Sigmoid colon (tissue), 7 donors: ENCODE results near the gene PRRT4. TPM values are rescaled to one million over a fixed set of nuclear protein-coding genes. Genes with fewer than 3 reads are reported as not detected.
A peak's percentile ranks its signal among the peaks of the same experiment; 100 is the strongest.

Experiments used
- DNase-seq: peaks from one replicate; pipeline ENCODE4 v3.0.0-alpha.2; 2019
- H3K27ac ChIP-seq, 4 donors: fragments of 200-600 bp; sonication (generic); one replicate each; pipeline ENCODE4 v1.5.1; 2016 to 2019; ENCODE audit warnings: mild to moderate bottlenecking in 1 of 4
- H3K27me3 ChIP-seq, 3 donors: fragments of 200-600 bp; sonication (generic); one replicate each; pipeline ENCODE4 v1.5.1; 2019; ENCODE audit warnings: mild to moderate bottlenecking in 1 of 3
- H3K36me3 ChIP-seq, 4 donors: fragments of 200-600 bp; sonication (generic); one replicate each; pipeline ENCODE4 v1.5.1; 2016 to 2019
- H3K4me1 ChIP-seq, 4 donors: fragments of 200-600 bp; sonication (generic); one replicate each; pipeline ENCODE4 v1.5.1; 2017 to 2019
- H3K4me3 ChIP-seq, 4 donors: fragments of 200-600 bp; sonication (generic); one replicate each; pipeline ENCODE4 v1.5.1; 2017 to 2019; ENCODE audit warnings: mild to moderate bottlenecking in 2 of 4, moderate library complexity in 1 of 4
- H3K9me3 ChIP-seq, 4 donors: fragments of 200-600 bp in 3 of 4; sonication (generic) in 3 of 4; one replicate each; pipeline versions ENCODE4 v1.5.1 to v1.6.1; 2013 to 2019
- EP300 ChIP-seq, 4 donors: sonication (generic); formaldehyde crosslinking; IDR thresholded peaks; one replicate each; pipeline ENCODE4 v1.6.1; 2017; ENCODE audit warnings: antibody characterized with exemption in 4 of 4
- POLR2A ChIP-seq, 2 donors: fragments of 450-650 bp; IDR thresholded peaks; one replicate each; pipeline ENCODE4 v1.6.1; 2016; ENCODE audit warnings: antibody characterized with exemption in 2 of 2, mild to moderate bottlenecking in 2 of 2, moderate library complexity in 2 of 2
- POLR2AphosphoS5 ChIP-seq, 4 donors: sonication (generic); formaldehyde crosslinking; IDR thresholded peaks; one replicate each; pipeline ENCODE4 v1.6.1; 2017; ENCODE audit warnings: antibody characterized with exemption in 4 of 4
- WGBS, 2 donors: extraction: QIAGEN DNeasy Blood & Tissue Kit; methylation state at CpG; one replicate each; pipeline ENCODE4 v1.1.7; 2013; 5-methylcytosine and 5-hydroxymethylcytosine counted together
- intact Hi-C: fragments of 100-400 bp; cut with DNase I; formaldehyde crosslinking; loops from one replicate; pipeline ENCODE4 v1.15.1; 2023
- polyA plus RNA-seq, 3 donors: library from polyadenylated mRNA; stranded (reverse); fragments of 200-250 nt; gene quantifications; one replicate each; pipeline ENCODE4 v1.2.3, GENCODE V29; 2013
- total RNA-seq, 4 donors: library from RNA; depleted of rRNA; stranded (reverse); fragments of >200 nt; gene quantifications; one replicate each; pipeline ENCODE4 v1.1.0, GENCODE V29; 2016
- TF ChIP-seq, protein P1 (sequence below), 4 experiments: fragments of 450-650 bp in 3 of 4; fragments of 200-600 bp in 1 of 4; IDR thresholded peaks; one replicate each; pipeline ENCODE4 v1.5.1; 2016 to 2019; ENCODE audit warnings: antibody characterized with exemption in 4 of 4, mild to moderate bottlenecking in 3 of 4, moderate library complexity in 2 of 4
- donor health status: healthy with polysubstance abuse.
- donor health status: Bipolar disorder and iron deficiency.
- donor health status: healthy.

The PRRT4 gene
- total and polyA plus RNA-seq, 7 donors: 0.27 to 1.1 (median 0.83) TPM; not detected in 2

DNA sequence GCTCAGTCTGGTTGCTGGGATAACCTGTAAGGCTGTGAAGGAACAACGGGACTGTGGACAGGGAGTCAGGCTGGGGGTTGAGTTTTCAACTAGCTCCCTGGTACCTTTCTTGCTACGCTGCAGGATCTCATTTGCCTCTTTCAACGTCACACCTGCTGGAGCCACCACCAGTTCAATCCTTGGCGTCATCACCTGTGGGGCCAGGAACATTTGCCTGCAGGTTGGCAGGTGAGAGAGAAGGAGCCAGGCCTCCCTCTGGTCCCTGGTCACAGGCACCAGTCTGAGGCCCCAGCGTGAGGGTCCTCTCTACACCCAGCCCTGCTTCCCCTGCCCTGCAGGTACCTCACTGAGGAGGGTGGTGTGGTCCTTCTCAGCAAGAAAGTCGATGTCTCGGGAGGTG is 38.5 kb upstream of the PRRT4 start:
- H3K27ac ChIP-seq: no peak overlapping the region
- no peaks in the 10 kb centered on the region for H3K27me3 ChIP-seq
- WGBS, 2 donors: 95 to 97% methylated on average over 7 of the region's 7 CpGs
- no peak overlapping the region for H3K4me3 ChIP-seq
- H3K9me3 ChIP-seq: no peaks in the 10 kb centered on the region
- no peak for TF ChIP-seq POLR2AphosphoS5 (IDR thresholded peaks at IDR 0.05)
- DNase-seq: no peak
- peaks cover 18 to 77% (median 43%) of the 10 kb centered on the region in 4 donors for H3K36me3 ChIP-seq
- intact Hi-C loops: loop anchor here (2.0 kb wide), 1 partner anchor 59 kb away; no protein-coding TSS in a partner anchor
- H3K4me1 ChIP-seq: peaks cover 0 to 11% (median 9%) of the 10 kb centered on the region in 4 donors

DNA sequence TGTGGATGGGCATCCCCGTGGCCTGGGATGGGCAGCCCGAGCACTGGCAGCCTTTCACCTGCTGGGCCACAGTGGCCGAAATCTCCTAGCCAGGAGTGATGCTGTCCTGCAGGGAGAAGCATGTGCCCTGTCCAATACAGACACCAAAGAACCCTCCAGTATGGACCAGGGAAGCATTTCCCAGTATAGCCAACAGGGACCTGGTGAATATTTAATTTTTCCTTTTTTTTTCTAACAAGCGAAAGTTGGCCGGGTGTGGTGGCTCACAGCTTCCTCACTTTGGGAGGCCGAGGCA is 37.3 kb upstream of the PRRT4 start:
- no peak overlapping the region for H3K4me3 ChIP-seq
- TF ChIP-seq, protein P1, sequence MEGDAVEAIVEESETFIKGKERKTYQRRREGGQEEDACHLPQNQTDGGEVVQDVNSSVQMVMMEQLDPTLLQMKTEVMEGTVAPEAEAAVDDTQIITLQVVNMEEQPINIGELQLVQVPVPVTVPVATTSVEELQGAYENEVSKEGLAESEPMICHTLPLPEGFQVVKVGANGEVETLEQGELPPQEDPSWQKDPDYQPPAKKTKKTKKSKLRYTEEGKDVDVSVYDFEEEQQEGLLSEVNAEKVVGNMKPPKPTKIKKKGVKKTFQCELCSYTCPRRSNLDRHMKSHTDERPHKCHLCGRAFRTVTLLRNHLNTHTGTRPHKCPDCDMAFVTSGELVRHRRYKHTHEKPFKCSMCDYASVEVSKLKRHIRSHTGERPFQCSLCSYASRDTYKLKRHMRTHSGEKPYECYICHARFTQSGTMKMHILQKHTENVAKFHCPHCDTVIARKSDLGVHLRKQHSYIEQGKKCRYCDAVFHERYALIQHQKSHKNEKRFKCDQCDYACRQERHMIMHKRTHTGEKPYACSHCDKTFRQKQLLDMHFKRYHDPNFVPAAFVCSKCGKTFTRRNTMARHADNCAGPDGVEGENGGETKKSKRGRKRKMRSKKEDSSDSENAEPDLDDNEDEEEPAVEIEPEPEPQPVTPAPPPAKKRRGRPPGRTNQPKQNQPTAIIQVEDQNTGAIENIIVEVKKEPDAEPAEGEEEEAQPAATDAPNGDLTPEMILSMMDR (IDR thresholded peaks at IDR 0.05): peak in 1 of 4 experiments; percentile 29
- no peak for TF ChIP-seq EP300 (IDR thresholded peaks at IDR 0.05)
- intact Hi-C loops: loop anchor here (1.0 to 2.0 kb wide), 2 partner anchors 27 to 60 kb away; no protein-coding TSS in a partner anchor
- no peak for DNase-seq
- 46 to 71% methylated on average over 6 of the region's 6 CpGs for WGBS, 2 donors
- H3K27ac ChIP-seq: no peak overlapping the region
- H3K27me3 ChIP-seq: no peaks in the 10 kb centered on the region
- no peaks in the 10 kb centered on the region for H3K4me1 ChIP-seq
- H3K9me3 ChIP-seq: no peaks in the 10 kb centered on the region
- H3K36me3 ChIP-seq: peaks cover 18 to 89% (median 52%) of the 10 kb centered on the region in 4 donors

DNA sequence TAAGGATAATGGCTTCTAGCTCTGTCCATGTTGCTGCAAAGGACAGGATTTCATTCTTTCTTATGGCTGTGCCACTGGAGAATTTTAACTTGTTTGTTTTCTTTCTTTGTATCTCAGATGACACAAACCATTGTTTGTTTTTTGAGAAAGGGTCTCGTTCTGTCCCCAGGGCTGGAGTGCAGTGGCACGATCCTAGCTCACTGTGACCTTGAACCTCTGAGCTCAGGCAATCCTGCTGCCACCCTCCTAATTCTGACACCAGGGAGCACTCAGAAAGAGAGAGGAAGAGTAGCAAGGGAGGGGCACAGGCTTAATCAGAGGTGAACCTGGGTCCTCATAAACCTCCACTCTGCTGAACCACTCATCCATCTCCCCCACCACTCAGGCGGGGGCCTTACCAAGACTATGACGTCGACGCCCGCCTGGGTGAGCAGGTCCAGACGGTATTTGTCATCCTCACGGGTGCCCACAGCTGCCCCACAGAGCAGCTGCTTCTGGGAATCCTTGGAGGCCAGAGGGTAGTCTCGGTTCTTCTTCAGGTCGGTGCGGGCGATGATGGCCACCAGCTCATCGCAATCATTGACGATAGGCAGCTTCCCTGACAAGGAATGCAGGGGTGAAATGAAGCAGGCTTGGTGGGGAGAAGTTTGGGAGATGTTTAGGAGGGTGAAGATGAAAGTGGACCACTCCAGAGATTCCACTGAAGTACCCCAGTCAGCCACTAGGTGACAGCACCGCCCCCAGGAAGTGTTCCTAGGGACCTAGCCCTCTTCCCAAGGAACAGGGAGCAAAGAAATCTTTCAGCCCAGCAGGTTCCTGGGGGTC is 36.7 kb upstream of the PRRT4 start:
- peak; percentile 80 for DNase-seq
- intact Hi-C loops: loop anchor here (1.0 to 2.0 kb wide), 2 partner anchors 27 to 61 kb away; no protein-coding TSS in a partner anchor
- H3K4me1 ChIP-seq: no peaks in the 10 kb centered on the region
- 79 to 82% methylated on average over 16 of the region's 16 CpGs for WGBS, 2 donors
- no peak overlapping the region for H3K4me3 ChIP-seq
- no peaks in the 10 kb centered on the region for H3K27me3 ChIP-seq
- no peaks in the 10 kb centered on the region for H3K9me3 ChIP-seq
- H3K27ac ChIP-seq: no peak overlapping the region
- no peak for TF ChIP-seq POLR2AphosphoS5 (IDR thresholded peaks at IDR 0.05)
- TF ChIP-seq, protein P1 (IDR thresholded peaks at IDR 0.05): peak; percentile 83 to 98 (median 91)
- peaks cover 18 to 94% (median 55%) of the 10 kb centered on the region in 4 donors for H3K36me3 ChIP-seq

DNA sequence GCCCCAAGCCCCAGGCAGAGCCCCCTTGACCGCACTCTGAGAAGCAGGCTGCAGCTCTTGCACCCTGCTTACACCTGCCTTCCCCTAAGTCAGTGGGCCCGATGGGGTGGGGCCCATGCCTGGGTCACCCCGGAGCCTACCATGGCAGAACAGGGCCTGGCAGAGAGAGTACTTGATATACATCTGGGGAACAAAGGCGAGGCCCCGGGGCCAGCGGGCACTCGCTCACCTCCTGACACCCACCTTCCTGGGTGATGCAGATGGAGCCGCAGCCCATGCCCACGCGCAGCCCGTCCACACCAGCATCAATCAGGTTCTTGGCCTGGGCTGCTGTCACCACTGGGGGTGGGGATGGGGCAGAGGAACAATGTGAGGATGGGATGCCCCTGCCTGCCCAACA is 34.9 kb upstream of the PRRT4 start:
- no peaks in the 10 kb centered on the region for H3K4me1 ChIP-seq
- intact Hi-C loops: no loop called here
- no peak for TF ChIP-seq POLR2AphosphoS5 (IDR thresholded peaks at IDR 0.05)
- TF ChIP-seq, protein P1 (IDR thresholded peaks at IDR 0.05): no peak
- no peak for TF ChIP-seq EP300 (IDR thresholded peaks at IDR 0.05)
- TF ChIP-seq POLR2A (IDR thresholded peaks at IDR 0.05): no peak
- H3K27ac ChIP-seq: no peak overlapping the region
- H3K9me3 ChIP-seq: no peaks in the 10 kb centered on the region
- H3K4me3 ChIP-seq: no peak overlapping the region
- H3K36me3 ChIP-seq: peaks cover 18 to 96% (median 62%) of the 10 kb centered on the region in 4 donors
- no peak for DNase-seq
- no peaks in the 10 kb centered on the region for H3K27me3 ChIP-seq
- 96% methylated on average over 11 of the region's 11 CpGs for WGBS, 2 donors

DNA sequence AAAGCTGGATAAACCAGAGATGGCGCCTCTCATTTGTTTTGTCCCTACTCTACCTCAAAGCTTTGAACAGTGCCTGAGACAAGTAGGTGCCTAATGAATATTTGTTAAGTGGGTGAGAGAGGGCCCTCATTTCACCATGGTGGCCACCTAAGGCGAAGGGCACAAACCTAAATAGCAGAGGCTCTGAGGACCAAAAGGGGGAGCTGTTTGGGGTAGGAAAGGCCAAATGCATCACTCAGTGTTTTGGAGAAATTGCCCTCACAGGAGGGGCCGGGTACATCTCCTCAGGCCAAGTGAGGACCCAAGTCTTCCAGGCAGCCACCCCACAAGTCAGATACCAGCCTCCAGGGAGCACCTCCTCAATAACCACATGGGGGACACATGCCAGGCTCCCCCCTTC is 34.3 kb upstream of the PRRT4 start:
- Histone ChIP-seq H3K9me3 (no peaks in the 10 kb centered on the region), H3K36me3 (peaks cover 18 to 90% (median 56%) of the 10 kb centered on the region in 4 donors), H3K27me3 (no peaks in the 10 kb centered on the region), H3K4me3 (no peak overlapping the region), H3K27ac (no peak overlapping the region), H3K4me1 (no peaks in the 10 kb centered on the region)
- TF ChIP-seq POLR2A (IDR thresholded peaks at IDR 0.05) (no peak), POLR2AphosphoS5 (IDR thresholded peaks at IDR 0.05) (no peak)
- WGBS, 2 donors: 93 to 94% methylated on average over 3 of the region's 3 CpGs
- DNase-seq: no peak
- intact Hi-C loops: no loop called here
